Left hindlimb (tissue), 1 donor: Measurements from ENCODE around the gene GRM5.

Source experiments
- DNase-seq: peaks from one replicate; pipeline ENCODE4 v3.0.0-alpha.2; 2018

GRM5 gene

DNA sequence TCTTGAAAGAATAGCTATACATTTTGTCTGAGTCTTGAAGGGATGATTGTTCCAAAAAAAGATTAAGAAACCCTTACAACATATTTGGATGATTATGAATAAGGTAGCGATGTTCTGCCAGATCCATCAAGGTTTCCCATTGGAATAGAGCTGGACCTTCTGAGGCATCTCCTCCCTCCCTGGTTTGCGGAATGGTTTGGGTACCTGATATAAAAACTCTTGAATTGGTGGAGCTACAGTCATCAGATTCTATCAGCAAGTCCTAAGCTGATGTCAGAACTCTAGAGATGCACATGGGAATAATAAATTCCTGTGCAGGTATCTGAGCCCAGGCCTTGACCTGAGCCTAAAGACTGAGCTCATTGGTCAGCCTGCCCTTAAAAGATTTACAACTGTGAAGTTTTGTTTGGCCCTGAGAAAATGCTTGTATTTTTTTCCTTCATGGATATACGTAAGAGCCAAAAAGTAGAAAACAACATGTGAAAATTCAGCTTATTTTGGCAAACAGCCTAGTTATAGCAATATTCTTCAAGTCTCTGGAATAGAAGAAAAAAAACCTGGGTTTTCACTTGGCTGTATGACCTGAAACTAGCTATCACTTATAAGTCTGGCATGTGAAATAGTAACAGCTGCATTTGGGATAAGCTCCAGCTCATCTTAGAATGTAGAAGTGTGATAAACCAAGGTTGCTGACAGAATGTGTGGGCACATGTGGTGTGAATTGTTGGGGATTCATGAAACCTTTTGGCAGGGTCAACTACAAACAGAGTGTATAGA, 462.5 kb downstream of the GRM5 start:
- peak; percentile 38 for DNase-seq

DNA sequence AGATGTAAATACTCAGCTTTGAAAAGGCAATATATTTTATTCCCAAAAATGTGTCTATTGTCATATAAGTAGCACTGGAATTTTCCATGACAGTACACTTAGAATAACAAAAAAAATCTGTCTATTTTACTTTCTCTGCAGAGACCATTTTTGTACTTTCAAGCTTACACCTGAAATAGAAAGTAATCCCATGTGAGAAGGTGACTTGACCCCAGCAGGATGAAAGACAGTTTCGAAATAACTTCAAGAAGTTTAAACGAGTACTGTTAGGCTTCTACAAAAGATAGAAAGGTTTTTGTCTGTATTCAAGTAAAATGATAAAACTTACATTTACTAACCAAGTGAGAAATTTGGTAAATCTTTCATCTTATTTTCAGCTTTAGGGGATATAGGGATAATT, 468.4 kb downstream of the GRM5 start:
- no peak for DNase-seq

DNA sequence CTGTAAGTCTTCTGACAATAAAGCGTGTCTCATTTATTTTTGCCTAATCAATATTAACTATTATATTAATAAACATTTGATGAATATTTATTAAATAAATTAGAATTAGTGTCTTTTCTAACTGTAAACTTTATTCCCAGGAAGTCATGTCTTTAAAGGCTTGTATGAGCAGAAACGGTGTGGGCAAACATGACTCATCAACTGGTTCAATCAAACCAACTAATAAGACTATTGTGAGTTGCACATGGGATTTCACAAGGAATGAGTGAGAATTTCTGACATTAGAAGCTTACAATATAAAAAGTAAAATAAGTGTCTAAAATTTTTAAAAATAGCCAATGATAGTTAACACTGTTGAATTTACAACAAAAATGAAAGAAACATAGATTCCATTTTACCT, 469.0 kb downstream of the GRM5 start:
- no peak for DNase-seq

DNA sequence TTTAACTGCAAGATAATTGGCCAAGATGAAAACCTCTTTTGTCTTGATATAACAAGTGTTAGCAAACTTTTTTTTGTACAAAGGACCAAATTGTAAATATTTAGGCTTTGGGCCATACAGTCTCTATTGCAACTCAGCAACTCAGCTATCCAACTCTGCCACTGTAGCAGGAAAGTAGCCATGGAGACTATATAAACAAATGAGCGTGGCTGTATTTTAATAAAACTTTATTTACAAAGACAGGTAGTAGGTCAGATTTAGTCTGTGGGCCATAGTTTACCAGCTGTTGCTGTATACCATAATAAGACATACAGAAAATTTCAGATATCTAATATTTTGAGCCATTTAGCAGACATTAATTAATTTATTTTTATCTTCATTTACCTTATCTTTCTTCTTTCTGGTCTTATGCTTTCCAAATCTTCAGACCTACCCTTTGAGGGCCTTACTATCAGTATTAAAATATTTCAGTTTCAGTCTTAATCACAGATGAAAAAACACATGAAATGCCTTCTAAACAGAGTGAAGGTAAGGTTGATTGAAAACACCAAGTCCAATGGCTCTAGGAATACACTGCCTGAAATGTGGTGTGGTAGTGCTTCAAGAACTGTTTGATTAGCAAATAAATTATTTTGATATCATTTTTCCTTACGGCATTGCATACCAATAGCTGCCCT, 471.4 kb downstream of the GRM5 start:
- no peak for DNase-seq

DNA sequence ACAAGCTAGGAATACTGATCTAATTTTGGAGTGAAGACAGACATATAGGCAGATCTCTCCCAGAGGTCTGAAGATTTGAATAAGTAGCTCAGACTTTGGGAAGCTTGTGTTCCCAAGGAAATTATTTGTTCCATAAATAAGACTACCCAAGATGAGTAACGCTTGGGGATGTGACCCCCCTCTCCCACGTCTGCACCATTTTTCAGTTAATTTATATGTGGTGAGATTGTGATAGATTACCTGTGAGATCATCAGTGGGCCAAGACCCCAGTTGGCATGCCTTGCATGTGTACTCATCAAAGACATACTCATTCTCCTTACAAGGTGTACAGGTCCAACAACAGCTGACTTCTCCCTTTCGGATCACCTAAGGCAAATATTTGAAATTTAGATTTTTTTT, 475.4 kb downstream of the GRM5 start:
- no peak for DNase-seq

DNA sequence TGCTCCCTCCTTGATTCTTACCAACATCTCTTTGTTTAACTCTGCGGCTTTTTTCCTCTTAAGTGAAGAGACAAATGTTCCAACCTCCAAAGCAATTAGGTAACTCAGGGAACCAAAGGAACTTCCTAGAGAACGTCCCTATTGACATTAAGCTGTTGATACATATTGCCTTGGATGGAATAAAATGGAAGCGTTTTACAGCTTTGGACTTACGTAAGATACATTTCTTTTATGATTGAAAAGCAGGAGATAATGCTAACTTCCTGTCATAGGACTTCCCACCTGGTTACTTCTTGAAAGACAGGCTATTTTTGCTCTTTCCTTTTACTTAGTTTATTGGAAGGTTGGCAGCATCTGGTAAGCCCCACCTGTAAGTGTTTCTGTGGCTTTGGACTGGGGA, 482.5 kb downstream of the GRM5 start:
- no peak for DNase-seq

DNA sequence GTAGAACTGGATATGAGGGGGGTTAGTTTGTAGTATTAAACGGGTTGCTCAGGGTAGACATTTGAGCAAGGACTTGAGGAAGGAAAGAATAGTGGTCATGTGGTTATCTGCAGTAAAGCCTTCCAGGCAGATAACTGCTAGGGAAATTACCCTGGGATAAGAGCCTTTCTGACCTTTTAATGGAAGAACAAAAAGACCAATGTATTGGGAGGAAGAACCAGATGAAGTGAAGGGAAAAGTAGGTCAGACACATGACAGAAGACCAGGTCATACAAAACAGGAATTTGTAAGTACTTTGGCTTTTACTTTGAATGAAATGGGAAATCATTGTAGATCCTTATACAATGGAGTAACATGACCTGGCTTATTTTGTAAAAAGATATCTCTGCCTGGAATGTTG, 486.3 kb downstream of the GRM5 start:
- no peak for DNase-seq

DNA sequence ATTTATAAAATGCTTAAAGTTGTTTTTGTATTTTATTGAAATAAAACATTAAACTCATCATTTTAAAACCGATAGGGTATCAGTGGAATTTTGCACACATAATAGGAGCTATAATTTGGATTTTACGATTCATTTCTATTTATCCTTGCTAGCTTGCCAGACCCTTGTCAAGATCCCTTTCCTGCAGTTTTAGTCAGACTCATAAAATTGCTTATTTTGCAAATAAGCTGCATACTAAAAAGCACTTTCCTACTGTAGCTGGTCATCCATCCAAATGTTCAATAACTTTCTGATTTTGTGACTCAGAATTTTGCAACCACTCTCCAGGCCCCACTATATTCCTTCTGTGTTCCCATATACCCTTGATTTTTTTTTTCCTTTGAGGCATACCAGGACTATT, 489.0 kb downstream of the GRM5 start:
- no peak for DNase-seq

DNA sequence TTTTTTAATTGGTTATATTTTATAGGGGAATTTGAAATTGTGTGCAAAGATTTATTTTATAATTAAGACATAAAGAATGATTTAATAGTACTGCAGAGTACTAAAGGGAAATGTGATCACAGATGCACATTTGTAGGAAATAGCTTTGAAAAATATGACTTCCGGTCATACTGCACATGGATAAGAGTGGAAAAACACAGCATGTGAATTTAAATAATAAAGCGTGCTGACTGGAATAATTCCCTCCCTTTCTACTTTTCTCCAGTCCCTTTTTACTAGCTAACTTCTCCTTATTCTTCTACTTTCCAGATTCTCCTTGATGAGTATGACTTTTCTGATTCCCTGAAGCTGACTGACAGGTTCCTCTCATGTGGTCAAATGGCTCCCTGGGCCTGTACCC, 489.9 kb downstream of the GRM5 start:
- DNase-seq: no peak

DNA sequence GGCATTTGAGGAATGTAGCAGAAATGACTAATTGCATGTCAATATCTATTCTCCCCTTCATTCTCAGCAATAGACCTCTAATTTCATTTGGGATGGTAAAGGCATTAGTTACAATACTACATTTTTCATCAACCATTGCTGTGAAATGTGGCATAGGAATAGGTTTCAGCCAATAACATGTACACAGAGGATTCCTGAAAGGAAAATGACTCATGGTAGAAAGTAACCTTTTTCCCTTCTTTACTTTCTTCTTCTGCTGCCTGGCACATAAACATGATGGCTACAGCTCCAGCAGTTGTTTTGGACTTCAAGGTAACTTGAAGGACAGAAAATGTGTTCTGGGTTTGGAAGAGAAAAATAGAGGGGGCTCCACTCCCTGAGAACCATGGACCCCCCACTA, 496.4 kb downstream of the GRM5 start:
- no peak for DNase-seq

DNA sequence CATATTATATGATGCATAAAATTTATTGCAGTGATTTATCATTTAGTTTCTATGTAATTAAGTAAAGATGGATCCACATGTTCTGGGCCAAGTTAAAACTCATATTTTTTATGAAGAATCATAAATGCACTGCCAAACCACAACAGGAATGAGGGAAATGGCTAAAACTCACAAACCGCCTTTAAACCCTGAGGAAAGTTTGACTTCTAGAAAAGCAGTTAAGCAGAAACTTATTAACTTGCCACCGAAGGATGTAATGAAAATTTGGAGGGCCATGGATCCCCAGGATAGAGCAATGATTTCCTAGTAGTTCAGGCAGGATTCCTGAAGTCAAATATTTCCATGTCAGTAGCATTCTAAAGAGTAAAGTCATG, 510.0 kb downstream of the GRM5 start:
- DNase-seq: no peak

DNA sequence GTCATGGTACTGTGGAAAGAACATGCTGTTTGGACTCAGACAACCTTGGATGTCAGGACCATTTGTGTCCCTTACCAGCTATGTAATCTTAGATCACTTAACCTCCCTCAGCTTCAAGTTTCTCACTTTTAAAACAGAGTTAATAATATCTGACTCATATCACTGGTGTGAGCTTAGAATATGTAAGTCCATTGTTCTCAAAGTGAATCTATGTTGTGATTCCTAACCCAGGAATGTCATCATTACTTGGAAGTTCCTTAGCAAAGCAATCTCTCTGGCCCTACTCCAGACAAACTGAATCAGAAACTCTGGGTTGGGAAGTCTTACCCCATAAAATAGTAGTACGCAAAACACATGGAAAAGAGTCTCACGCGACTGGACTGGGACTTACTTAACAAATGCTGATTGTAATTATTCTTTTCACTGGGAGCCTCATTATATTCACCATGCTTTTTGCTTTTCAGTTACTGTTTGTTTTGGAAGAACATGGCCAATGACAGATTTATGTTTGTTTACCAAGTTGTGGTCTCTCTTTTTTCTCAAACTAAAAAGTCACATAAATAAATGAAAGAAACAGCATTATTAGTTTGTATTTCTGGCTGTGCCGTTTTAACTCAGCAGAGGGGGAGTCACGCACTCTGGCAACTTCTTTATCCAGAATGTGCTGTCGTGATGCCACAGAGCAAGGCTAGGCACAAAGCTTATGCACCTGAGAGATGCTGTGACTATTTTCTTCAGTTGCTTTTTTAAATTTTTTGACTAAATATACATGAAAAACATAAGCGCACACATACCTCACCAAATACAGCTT, 510.6 kb downstream of the GRM5 start:
- DNase-seq: peak; percentile 33

DNA sequence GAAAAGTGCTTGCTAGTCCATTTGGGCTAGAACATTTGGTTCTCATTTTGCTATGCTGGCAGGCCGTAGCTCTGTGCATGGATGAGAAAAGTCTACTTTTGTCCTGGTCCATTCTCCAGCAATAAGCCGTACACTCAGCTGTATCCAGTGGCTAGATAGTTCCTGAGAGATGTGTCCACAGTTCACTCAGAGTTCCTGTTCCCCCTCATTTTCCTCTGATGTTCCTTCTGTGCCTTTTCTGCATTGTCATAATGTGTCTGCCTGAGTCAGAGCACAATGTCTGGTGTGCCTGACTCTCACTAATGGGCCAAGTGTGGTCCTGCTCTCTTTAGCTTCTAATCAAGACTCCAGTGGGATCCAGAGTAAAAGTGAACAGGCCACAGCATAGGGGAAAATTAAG, 512.6 kb downstream of the GRM5 start:
- DNase-seq: no peak

DNA sequence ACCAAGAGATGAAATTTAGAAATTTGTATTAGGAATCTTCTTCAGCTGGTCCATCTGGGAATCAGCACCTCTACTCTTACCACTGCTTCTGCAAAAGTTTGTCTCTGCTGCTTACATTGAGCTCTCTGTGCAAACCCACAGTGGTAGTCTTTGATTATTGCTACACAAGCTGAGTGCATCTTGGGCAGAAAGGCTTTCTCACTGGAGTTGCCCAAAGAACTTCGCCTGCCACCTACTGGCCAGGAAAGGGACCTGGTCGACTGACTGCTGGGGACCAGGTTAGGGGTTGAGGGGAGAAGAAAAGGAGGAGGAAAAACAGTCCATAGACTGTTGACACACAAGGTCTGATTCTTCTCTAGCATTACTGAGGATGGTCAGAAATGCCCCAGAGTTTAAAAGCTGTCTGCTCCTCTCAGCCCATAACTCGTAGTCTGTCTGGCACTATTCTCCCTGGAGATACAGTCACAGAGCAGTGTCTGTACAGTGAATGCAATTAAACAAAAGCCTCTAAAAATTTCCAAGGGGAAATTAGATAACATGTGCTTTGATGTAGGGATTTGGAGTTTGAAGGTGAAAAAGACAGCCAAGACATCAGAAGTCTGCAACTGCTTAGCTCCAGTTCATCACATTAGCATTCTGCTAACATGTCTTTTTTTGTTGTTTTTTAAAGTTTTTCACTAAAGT, 513.3 kb downstream of the GRM5 start:
- no peak for DNase-seq

DNA sequence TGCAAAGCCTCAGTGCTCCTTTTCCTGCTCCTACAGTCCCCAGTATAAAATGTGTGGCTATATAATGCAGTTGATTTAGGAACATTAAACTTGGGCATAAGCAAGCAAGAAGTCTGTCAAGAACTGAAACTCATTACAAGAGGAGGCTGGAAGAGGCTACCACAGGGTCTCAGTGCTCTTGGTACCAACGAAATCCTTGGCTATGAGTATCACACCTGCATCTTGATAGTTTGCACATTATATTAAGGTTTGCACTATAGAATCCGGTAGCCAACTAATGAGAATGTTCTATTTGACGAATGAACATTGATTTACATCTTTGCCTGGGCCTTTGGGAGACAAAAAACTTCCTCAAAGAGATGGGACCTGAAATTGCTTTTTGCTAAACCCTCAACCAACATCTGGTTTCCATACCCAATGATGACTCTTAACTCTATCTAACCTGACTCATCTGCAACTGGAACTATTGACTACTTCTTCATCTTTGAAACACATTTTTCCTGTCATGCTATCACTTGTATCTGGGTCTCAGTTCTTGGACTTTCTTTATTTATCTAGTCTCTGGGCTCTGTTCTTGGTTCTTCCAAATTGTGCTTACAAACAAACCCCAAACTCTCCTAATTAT, 521.0 kb downstream of the GRM5 start:
- DNase-seq: no peak

DNA sequence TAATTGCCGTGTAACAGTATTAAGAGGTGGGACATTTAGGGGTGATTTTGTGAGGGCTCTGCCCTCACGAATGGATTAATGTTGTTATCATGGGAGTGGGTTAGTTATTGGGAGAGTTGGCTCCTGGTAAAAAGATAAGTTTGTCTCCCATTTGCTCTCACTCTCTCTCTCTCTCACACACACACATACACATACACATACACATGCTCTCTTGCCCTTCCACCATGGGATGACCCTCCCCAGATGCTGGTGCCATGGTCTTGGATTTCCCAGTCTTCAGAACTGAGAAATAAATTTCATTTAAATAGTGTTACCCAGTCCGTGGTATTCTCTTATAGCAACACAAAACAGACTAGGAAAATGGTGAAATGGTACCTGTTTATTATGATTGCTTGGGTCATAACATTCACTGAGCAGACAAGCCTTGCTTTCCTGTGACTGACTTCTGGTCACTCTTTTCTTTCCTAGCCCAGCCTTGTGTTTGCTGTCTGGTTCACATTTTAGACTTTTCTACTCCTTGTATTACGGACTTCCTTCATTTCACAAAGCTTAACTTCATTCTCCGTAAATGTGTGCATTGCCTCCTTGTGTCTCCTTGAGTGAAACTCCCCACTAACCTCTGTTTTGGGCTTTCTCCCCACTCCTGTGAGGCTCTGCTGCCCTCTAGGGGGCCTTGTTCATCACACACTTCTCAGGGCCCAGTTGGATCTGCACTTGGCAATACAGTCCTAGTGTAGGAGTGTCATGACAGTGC, 521.7 kb downstream of the GRM5 start:
- peak; percentile 88 for DNase-seq

DNA sequence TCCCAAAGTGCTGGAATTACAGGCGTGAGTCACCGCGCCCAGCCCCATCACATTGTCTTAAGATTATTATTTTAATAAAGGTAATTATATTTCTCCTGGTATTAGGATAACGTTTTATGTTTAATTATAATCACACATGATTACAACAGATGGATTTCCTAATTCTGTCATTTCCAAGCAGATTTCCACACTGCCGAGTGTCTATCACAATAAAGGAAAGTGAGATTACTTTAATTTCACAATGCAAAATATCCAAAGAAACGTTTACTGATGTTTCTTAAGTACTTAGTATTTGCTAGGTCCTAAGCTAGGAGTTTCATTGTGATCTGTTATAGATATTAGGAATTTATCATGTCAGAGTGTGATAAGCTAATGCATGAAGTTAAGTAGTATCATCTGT, 524.8 kb downstream of the GRM5 start:
- DNase-seq: no peak

DNA sequence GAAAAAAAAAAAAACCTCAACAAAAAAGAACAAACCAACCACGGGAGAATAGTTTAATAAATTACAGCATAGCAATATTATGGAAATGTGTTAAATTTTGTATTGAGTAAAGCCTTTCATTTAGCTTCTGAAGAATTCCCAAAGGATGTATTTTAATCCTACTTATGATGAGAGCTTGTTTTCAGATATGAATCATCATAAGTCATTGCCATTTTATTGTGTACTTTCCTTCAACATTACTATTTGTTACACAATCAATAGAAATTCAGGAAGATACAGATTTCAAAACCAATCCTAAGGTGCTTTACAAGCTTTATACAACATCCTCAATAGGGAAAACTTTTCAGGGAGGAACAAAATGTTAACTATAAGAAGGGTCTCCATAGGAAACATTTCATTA, 527.7 kb downstream of the GRM5 start:
- no peak for DNase-seq

DNA sequence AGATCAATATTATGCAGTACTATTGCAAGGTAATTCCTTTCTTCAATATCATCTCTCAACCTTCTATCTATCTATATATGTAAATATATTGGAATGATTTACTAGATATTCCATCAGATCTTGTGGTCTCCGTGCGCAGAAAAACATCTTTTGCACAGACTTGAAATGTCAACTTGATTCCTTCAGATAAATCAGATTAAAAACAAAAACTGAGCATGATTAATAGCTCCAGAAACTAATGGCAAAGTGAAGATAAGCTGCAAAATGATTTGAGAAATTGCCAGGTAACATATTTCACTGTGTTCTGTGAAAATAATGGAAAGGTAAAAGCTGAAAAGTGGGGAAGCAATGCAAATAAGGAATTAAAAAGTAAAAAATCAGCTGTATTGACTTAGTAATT, 528.2 kb downstream of the GRM5 start:
- DNase-seq: no peak

DNA sequence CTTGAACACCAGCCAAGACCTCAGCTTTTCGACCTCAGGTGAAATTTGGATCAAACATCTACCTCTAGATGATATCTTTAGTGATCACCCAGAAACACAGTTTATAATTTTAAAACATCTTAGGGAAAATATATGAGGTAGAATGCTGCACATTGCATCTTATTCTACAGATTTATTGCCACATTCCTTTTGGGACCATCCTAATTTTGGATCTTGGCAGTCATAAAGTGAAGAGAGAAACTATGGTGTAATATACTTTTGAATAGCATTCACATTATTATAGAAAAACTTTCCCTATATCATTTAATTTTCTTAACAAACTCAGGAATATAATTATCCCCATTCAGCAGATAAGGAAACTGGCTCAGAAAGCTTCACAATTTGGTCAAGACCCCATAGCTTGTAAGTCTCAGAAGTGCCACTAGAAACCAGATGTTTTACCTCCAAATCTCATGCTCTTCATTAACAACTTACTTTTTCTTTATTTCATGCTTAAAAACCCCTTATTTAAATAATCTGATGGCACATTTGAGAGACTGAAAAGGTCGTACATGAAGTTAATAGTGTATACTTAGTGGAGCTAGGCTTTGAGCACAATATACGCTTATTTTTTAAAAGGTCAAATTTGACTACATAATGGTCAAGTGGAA, 529.0 kb downstream of the GRM5 start:
- no peak for DNase-seq

DNA sequence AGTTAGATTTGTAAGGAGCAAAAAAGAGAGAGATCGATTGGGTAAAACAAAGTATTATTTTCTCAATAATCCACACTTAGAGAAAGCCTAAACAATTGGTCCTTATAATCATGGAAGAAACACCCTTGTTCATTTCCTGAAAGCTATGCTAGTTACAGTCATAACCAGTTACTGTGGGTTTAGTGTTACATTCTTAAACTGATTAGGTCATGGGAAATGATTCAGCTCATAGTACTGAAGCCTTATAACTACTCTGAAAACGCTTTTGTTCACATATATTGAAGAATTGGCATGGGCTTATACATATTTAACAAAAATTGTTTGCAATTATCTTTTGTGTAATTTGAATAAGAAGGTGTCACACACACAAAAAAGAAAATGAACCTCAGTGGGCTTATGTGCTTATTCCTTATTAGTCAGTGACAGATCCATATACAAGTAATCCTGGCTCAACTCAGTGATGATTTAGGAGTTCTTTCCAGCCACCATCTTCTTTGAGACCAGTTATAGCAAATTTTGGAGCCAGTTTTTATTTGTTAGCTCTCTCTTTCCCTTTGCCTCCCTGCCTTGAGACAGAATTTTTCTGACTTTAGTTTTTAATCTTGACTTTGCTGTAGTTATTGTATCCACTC, 529.8 kb downstream of the GRM5 start:
- DNase-seq: no peak
